ENCODE measurements around the gene NEUROD6. TPM values are rescaled to one million over a fixed set of nuclear protein-coding genes. Genes with fewer than 3 reads are reported as not detected.

NEUROD6 gene
- total RNA-seq, 1 donor from 2014 or later = not detected

DNA sequence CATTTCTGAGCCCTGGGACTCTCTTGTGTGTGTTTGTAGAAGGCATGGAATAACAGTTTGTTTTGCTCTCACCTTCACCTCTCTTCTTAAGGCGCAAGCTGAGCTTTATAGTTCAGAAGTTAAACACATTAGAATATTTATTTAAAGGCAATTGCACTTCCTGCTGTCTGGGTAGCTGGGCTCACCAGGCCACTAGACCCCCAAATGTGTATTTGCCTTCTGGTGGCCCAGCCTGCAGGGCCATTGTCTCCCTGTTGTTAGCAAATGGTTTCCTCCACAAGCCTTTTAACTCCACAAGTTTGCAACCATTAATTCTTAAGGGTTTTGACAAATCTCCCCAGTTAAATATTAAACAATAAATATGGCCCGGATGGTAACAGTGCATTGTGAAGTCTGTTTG lies 31.1 kb upstream of the NEUROD6 start:
- intact Hi-C loops (cut with micrococcal nuclease) = no loop called here
- POLR2A ChIA-PET = no interaction called here
- no peak for DNase-seq
- no peak for ATAC-seq (ENCODE audit: low read depth)
- H3K27me3 Mint-ChIP-seq = no peaks in the 10 kb centered on the region
- no peaks in the 10 kb centered on the region for H3K36me3 Mint-ChIP-seq (ENCODE audit: low read depth)
- TF ChIP-seq, protein P1, sequence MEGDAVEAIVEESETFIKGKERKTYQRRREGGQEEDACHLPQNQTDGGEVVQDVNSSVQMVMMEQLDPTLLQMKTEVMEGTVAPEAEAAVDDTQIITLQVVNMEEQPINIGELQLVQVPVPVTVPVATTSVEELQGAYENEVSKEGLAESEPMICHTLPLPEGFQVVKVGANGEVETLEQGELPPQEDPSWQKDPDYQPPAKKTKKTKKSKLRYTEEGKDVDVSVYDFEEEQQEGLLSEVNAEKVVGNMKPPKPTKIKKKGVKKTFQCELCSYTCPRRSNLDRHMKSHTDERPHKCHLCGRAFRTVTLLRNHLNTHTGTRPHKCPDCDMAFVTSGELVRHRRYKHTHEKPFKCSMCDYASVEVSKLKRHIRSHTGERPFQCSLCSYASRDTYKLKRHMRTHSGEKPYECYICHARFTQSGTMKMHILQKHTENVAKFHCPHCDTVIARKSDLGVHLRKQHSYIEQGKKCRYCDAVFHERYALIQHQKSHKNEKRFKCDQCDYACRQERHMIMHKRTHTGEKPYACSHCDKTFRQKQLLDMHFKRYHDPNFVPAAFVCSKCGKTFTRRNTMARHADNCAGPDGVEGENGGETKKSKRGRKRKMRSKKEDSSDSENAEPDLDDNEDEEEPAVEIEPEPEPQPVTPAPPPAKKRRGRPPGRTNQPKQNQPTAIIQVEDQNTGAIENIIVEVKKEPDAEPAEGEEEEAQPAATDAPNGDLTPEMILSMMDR (IDR thresholded peaks at IDR 0.05) = no peak
- H3K9me3 Mint-ChIP-seq = no peaks in the 10 kb centered on the region
- no peak overlapping the region for H3K4me3 Mint-ChIP-seq
- CTCF ChIA-PET = no interaction called here
- no peak overlapping the region for H3K27ac Mint-ChIP-seq
- H3K4me1 Mint-ChIP-seq = no peaks in the 10 kb centered on the region

DNA sequence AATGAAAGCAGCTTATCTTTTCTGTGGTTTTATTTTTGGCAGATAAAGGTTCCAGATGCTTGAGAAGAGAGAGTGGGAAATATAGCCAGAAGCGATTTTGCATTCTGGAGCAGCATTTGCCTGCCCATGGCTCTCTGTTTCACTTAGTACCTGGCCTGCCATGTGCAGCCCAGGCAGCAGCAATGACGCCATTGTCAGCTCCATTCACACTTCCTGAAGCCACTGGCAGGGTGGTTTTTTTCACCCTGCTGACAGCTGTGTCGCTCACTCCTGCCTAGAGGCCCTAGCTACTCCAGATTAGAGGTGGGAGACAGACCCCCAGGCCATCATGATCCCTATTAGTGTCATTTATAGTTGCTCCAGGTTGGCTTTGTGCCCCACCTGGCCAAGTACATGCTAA lies 30.1 kb upstream of the NEUROD6 start:
- intact Hi-C loops (cut with micrococcal nuclease) = no loop called here
- POLR2A ChIA-PET = no interaction called here
- DNase-seq (no peak), ATAC-seq (ENCODE audit: low read depth) (no peak)
- Mint-ChIP-seq H3K4me1 (no peaks in the 10 kb centered on the region), H3K9me3 (no peaks in the 10 kb centered on the region), H3K36me3 (ENCODE audit: low read depth) (no peaks in the 10 kb centered on the region), H3K27me3 (no peaks in the 10 kb centered on the region), H3K4me3 (no peak overlapping the region), H3K27ac (no peak overlapping the region)
- CTCF ChIA-PET = no interaction called here
- TF ChIP-seq, protein P1 (IDR thresholded peaks at IDR 0.05) = no peak

DNA sequence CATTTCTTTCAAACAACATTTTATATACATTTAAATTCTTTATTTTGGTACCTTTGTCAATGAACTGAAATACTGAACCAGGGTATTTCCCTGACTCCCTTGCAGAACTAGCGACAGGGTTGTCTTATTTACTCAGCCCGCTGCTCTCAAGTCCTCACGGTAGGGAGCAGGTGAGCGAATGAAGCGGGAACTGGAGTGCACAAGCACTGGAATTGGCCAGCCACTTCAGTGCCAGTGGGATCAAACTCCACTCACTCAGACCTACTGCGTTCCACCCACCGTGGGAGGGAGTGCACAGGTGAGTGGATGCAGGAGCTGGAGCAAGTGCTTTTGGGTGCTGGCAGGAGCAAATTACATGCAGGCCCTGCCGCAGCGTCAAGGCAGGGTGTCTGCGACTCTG lies 28.1 kb upstream of the NEUROD6 start:
- no peak for DNase-seq
- Mint-ChIP-seq H3K4me1 (no peaks in the 10 kb centered on the region), H3K9me3 (no peaks in the 10 kb centered on the region), H3K27ac (no peak overlapping the region), H3K36me3 (ENCODE audit: low read depth) (no peaks in the 10 kb centered on the region), H3K4me3 (no peak overlapping the region), H3K27me3 (no peaks in the 10 kb centered on the region)
- CTCF ChIA-PET = no interaction called here
- POLR2A ChIA-PET = no interaction called here
- TF ChIP-seq, protein P1 (IDR thresholded peaks at IDR 0.05) = no peak
- ATAC-seq (ENCODE audit: low read depth) = no peak
- intact Hi-C loops (cut with micrococcal nuclease) = no loop called here

GRCh38 chr7:31363496-31363895 lies 23.0 kb upstream of the NEUROD6 start:
- ChIA-PET CTCF (no interaction called here), POLR2A (no interaction called here)
- ATAC-seq (ENCODE audit: low read depth) (no peak), DNase-seq (no peak)
- H3K36me3 Mint-ChIP-seq (ENCODE audit: low read depth) = no peaks in the 10 kb centered on the region
- TF ChIP-seq, protein P1 (IDR thresholded peaks at IDR 0.05) = no peak
- H3K27me3 Mint-ChIP-seq = no peaks in the 10 kb centered on the region
- intact Hi-C loops (cut with micrococcal nuclease) = no loop called here
- no peaks in the 10 kb centered on the region for H3K9me3 Mint-ChIP-seq
- no peaks in the 10 kb centered on the region for H3K4me1 Mint-ChIP-seq
- H3K27ac Mint-ChIP-seq = no peak overlapping the region
- H3K4me3 Mint-ChIP-seq = no peak overlapping the region

- no peaks in the 10 kb centered on the region for H3K9me3 Mint-ChIP-seq
- CTCF ChIA-PET = no interaction called here
- no peak overlapping the region for H3K27ac Mint-ChIP-seq
- H3K36me3 Mint-ChIP-seq (ENCODE audit: low read depth) = no peaks in the 10 kb centered on the region
- H3K4me1 Mint-ChIP-seq = no peaks in the 10 kb centered on the region
- ATAC-seq (ENCODE audit: low read depth) = no peak
- POLR2A ChIA-PET = no interaction called here
- H3K27me3 Mint-ChIP-seq = no peaks in the 10 kb centered on the region
- intact Hi-C loops (cut with micrococcal nuclease) = no loop called here
- H3K4me3 Mint-ChIP-seq = no peak overlapping the region
- no peak for DNase-seq
- TF ChIP-seq, protein P1 (IDR thresholded peaks at IDR 0.05) = no peak
Measured at GRCh38 chr7:31363051-31363450, 22.5 kb upstream of the NEUROD6 start.
